Osteocyte (in vitro differentiated cells): ENCODE data around the gene PGRMC1. TPM values are rescaled to one million over a fixed set of nuclear protein-coding genes. Genes with fewer than 3 reads are reported as not detected.
"Not testable (repeated sequence)": the region's sequence is repeated elsewhere in the genome, so short reads cannot be mapped to it uniquely, and the experiment has no call there.

Experiments
- DNase-seq: peaks from one replicate; pipeline ENCODE4 v3.0.0; 2021; ENCODE audit warnings: mixed read lengths; ENCODE audit not compliant: unreplicated experiment; ENCODE audit errors: extremely low spot score
- H3K27ac Mint-ChIP-seq: one replicate; pipeline ENCODE4 v1.8.0; 2021; ENCODE audit warnings: mild to moderate bottlenecking, mixed read lengths; ENCODE audit not compliant: unreplicated experiment
- H3K27me3 Mint-ChIP-seq: one replicate; pipeline ENCODE4 v1.8.0; 2021; ENCODE audit warnings: mixed read lengths; ENCODE audit not compliant: unreplicated experiment
- H3K36me3 Mint-ChIP-seq: one replicate; pipeline ENCODE4 v1.8.0; 2021; ENCODE audit warnings: mixed read lengths; ENCODE audit not compliant: unreplicated experiment
- H3K4me1 Mint-ChIP-seq: one replicate; pipeline ENCODE4 v1.8.0; 2021; ENCODE audit warnings: mixed read lengths; ENCODE audit not compliant: unreplicated experiment
- H3K4me3 Mint-ChIP-seq: one replicate; pipeline ENCODE4 v1.8.0; 2021; ENCODE audit warnings: mild to moderate bottlenecking, moderate library complexity, mixed read lengths; ENCODE audit not compliant: unreplicated experiment
- H3K9me3 Mint-ChIP-seq: one replicate; pipeline ENCODE4 v1.8.0; 2021; ENCODE audit warnings: mixed read lengths; ENCODE audit not compliant: unreplicated experiment
- total RNA-seq: library from RNA; stranded (reverse); gene quantifications from 2 replicates; pipeline ENCODE4 v1.2.1, GENCODE V29; 2021
- TF ChIP-seq, protein P1 (sequence below): fragments of 200-600 bp; sonication (generic); IDR thresholded peaks from 2 replicates; pipeline ENCODE4 v1.5.0; 2021; ENCODE audit warnings: antibody characterized with exemption, mild to moderate bottlenecking, moderate library complexity

Gene PGRMC1
- total RNA-seq, 1 donor from 2014 or later: 61.9 TPM

GRCh38 chrX:119266364-119266995 lies 30.4 kb downstream of the PGRMC1 start:
- DNase-seq: no peak
- H3K9me3 Mint-ChIP-seq: no peaks in the 10 kb centered on the region
- H3K4me3 Mint-ChIP-seq: no peak overlapping the region
- H3K4me1 Mint-ChIP-seq: no peaks in the 10 kb centered on the region
- H3K36me3 Mint-ChIP-seq: no peaks in the 10 kb centered on the region
- TF ChIP-seq, protein P1, sequence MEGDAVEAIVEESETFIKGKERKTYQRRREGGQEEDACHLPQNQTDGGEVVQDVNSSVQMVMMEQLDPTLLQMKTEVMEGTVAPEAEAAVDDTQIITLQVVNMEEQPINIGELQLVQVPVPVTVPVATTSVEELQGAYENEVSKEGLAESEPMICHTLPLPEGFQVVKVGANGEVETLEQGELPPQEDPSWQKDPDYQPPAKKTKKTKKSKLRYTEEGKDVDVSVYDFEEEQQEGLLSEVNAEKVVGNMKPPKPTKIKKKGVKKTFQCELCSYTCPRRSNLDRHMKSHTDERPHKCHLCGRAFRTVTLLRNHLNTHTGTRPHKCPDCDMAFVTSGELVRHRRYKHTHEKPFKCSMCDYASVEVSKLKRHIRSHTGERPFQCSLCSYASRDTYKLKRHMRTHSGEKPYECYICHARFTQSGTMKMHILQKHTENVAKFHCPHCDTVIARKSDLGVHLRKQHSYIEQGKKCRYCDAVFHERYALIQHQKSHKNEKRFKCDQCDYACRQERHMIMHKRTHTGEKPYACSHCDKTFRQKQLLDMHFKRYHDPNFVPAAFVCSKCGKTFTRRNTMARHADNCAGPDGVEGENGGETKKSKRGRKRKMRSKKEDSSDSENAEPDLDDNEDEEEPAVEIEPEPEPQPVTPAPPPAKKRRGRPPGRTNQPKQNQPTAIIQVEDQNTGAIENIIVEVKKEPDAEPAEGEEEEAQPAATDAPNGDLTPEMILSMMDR: peak; percentile 63
- peaks cover 3% of the 10 kb centered on the region for H3K27me3 Mint-ChIP-seq
- no peak overlapping the region for H3K27ac Mint-ChIP-seq

DNA sequence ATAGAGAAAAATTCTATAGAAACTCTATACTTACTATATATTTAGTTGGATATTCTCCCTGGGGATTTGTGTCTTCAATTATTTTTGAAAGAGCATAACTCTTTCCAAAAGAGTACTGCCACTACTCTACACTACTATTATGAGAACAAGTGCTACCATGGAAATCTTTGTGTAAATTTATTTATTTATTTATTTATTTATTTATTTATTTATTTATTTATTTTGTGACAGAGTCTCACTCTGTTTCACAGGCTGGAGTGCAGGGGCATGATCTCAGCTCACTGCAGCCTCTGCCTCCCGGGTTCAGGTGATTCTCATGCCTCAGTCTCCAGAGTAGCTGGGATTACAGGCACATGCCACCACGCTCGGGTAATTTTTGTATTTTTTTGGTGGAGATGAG lies 31.0 kb downstream of the PGRMC1 start:
- not testable (repeated sequence) for H3K36me3 Mint-ChIP-seq, H3K4me1 Mint-ChIP-seq, H3K4me3 Mint-ChIP-seq, H3K9me3 Mint-ChIP-seq, DNase-seq, H3K27ac Mint-ChIP-seq, H3K27me3 Mint-ChIP-seq

DNA sequence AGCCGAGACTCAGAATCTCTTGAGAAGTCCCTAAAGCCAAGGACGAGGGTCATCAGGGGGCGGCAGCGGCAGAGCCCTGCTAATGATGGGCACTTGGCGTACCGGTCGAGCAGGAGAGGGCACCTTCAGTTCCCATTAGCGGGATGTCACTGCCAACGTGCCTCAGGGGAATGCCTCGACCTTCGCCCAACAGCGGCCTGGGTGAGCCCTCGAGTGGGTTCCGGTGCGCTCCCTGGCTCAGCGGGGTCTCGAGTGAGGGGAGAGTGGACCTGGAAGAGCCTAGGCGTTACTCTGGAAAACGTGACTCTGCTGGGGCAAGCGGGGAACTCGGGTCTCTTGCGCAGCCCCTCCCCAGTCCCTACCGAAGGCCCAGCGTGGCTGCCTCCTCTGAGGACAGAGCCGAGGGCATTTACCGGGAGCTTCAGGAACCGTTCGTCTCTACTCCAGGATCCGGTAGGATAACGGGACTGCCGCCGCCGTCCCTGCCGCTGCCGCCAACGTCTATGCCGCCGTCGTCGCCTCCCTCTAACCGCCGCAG lies 36.9 kb downstream of the PGRMC1 start:
- Mint-ChIP-seq H3K36me3 (no peaks in the 10 kb centered on the region), H3K4me1 (no peaks in the 10 kb centered on the region), H3K9me3 (no peaks in the 10 kb centered on the region), H3K4me3 (no peak overlapping the region), H3K27ac (no peak overlapping the region), H3K27me3 (no peaks in the 10 kb centered on the region)
- TF ChIP-seq, protein P1: no peak
- DNase-seq: peak; percentile 84

- Mint-ChIP-seq H3K4me3 (no peak overlapping the region), H3K27ac (no peak overlapping the region), H3K36me3 (no peaks in the 10 kb centered on the region), H3K4me1 (no peaks in the 10 kb centered on the region), H3K9me3 (no peaks in the 10 kb centered on the region), H3K27me3 (no peaks in the 10 kb centered on the region)
- DNase-seq: no peak
- TF ChIP-seq, protein P1: no peak
Observed at GRCh38 chrX:119273420-119274192, 37.5 kb downstream of the PGRMC1 start.

GRCh38 chrX:119282347-119282746 lies 46.3 kb downstream of the PGRMC1 start:
- H3K4me1 Mint-ChIP-seq, H3K9me3 Mint-ChIP-seq: not testable (repeated sequence)

DNA sequence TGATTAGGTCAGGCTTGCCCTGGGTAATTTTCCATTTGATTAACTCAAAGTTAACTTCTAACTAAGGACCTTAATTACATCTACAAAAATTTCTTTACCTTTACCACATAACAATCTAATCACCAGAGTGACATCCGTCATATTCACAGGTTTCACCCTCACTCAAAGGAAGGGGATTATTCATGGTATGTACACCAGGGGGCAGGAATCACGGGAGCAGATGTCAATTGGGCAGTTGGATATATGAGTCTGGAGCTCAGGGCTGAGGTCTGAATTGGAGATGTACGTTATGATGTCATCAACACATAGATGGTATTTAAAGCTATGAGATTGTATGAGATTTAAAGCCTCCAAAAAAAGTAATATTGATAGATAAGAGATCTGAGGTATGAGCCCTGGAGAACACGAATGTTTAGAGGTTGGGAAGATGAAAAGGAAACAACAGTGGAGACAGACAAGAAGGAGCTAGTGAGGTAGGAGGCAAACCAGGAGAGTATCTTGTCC lies 52.9 kb downstream of the PGRMC1 start:
- Mint-ChIP-seq H3K36me3 (no peaks in the 10 kb centered on the region), H3K27me3 (peaks cover 5% of the 10 kb centered on the region), H3K4me1 (peaks cover 4% of the 10 kb centered on the region), H3K27ac (no peak overlapping the region), H3K9me3 (peaks cover 5% of the 10 kb centered on the region), H3K4me3 (no peak overlapping the region)
- DNase-seq: no peak
- TF ChIP-seq, protein P1: no peak

More at GRCh38 chrX:119282347-119282746, 46.3 kb downstream of the PGRMC1 start:
- H3K36me3 Mint-ChIP-seq, H3K4me3 Mint-ChIP-seq, H3K27me3 Mint-ChIP-seq, DNase-seq, H3K27ac Mint-ChIP-seq: not testable (repeated sequence)
